Loucy (cell line): ENCODE measurements around the gene MACROD1.

ENCODE experiments used
- EZH2phosphoT487 ChIP-seq: fragments of 200-600 bp; IDR thresholded peaks from 2 replicates; pipeline ENCODE4 v1.6.1; 2018; ENCODE audit warnings: antibody characterized with exemption, mild to moderate bottlenecking, moderate library complexity, borderline replicate concordance
- TF ChIP-seq, protein P1 (sequence below): fragments of 200-600 bp; sonication (generic); conservative IDR thresholded peaks from 2 replicates; pipeline ENCODE4 v1.5.1; 2014; ENCODE audit warnings: mild to moderate bottlenecking, antibody characterized with exemption, low read length

DNA sequence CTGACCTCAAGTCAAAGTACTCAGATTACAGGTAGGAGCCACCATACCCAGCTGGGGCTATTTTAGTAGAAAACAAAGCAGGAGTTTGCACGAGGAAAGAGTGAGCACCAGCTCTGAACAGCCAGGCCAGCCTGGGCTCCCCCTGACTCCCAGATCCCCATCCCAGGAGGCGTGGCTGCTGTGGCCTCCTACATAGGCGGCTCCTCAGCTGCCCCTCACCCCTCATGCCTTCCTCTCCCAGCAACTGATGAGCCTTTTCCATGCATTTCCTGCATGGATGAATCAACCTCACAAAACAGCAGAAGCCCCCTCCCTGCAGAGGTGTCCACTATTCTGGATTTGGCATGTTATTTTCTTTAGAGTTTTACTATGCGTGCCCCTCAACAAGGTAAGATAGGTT, 140.7 kb downstream of the MACROD1 start:
- TF ChIP-seq, protein P1, sequence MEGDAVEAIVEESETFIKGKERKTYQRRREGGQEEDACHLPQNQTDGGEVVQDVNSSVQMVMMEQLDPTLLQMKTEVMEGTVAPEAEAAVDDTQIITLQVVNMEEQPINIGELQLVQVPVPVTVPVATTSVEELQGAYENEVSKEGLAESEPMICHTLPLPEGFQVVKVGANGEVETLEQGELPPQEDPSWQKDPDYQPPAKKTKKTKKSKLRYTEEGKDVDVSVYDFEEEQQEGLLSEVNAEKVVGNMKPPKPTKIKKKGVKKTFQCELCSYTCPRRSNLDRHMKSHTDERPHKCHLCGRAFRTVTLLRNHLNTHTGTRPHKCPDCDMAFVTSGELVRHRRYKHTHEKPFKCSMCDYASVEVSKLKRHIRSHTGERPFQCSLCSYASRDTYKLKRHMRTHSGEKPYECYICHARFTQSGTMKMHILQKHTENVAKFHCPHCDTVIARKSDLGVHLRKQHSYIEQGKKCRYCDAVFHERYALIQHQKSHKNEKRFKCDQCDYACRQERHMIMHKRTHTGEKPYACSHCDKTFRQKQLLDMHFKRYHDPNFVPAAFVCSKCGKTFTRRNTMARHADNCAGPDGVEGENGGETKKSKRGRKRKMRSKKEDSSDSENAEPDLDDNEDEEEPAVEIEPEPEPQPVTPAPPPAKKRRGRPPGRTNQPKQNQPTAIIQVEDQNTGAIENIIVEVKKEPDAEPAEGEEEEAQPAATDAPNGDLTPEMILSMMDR = no peak
- TF ChIP-seq EZH2phosphoT487 = no peak
